Suppressor macrophage treated with lipopolysaccharide for 4 hours (primary cell): Measurements from ENCODE around the gene WDR19.

ENCODE experiments used
- DNase-seq: peaks from one replicate; pipeline ENCODE4 v3.0.0-alpha.2; 2020

The WDR19 gene

DNA sequence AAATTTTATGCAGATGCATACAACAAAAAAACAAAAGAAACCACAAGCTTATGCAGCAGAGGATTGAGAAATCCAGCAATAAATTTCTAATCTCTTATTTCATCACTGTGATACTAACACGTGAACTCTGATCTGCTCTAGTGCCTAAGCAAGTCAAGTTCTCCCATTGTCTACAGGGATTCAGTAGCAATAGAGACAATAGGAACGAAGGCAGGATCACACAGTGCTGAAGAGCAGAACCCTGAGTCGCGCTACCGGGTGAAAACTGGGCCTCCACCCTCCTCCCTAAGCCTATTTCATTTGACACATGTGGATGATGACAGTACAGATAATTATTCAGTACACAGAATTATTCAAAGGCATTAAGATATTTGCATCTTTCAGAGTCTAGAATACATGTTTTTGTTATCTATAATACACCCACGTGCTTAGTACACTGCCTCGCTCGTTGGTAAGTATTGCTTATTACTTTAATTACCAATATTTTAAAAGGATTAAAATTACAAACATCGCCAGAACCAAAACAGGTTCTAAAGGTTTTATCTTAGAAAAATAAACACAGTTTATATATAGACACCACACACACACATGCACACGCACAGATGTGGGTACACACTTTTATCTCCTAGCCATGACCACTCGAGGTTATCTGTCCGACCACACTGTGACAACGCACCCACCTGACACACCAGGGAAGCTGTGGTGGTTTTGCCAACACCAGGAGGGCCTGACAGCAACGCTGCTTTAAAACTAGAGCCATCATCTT is 123.8 kb downstream of the WDR19 start:
- DNase-seq, result no peak

DNA sequence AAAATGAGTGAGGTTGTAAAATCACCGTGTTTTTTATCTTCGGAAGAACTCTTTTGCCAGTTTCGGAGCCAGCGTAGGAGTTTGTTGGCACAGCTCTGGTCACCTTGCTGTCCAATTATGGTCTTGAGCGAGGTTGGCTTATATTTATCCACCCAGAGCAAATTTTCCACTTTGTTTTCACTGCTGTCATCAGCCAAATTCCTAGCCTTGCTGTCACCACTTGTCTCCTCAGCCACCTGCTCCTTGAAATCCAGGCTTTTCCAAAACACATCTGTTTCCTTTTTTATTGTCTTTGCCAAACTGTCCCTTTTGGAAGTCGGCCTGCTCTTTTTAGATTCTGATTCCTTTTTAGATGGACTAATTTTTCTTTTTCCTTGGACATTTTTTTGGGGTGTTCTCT is 126.3 kb downstream of the WDR19 start:
- no peak for DNase-seq

DNA sequence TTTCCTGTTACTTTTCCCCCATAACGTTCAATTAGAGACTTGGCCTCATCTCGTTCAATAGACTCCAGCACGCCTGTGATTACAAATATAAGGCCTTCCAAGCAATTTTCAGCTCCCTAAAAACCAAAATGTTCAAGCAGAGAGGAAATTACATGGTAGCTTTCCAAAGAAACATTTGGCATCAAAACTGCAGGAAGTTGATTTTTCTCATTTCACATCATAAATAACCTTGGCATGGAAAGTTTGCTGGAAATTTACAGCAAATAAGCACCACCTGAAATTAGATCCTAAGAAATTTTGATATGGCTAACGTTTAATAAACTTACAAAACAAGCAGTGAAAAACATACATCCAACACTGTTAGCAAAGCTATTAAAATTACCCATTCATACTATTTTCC is 130.5 kb downstream of the WDR19 start:
- no peak for DNase-seq

DNA sequence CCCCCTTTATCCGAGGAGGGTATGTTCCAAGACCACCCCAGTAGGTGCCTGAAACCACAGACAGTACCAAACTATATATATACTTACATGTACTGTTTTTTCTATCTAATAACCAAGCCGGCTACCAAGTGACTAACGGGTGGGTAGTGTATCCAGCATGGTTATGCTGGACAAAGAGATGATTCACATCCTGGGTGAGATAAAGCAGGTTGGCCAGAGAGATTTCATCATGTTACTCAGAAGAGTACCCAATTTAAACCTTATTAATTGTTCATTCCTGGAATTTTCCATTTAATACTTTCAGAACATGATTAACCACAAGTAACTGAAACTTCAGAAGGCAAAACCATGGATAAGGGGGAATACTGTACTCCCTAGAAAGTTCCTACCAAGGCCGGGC is 137.3 kb downstream of the WDR19 start:
- no peak for DNase-seq

DNA sequence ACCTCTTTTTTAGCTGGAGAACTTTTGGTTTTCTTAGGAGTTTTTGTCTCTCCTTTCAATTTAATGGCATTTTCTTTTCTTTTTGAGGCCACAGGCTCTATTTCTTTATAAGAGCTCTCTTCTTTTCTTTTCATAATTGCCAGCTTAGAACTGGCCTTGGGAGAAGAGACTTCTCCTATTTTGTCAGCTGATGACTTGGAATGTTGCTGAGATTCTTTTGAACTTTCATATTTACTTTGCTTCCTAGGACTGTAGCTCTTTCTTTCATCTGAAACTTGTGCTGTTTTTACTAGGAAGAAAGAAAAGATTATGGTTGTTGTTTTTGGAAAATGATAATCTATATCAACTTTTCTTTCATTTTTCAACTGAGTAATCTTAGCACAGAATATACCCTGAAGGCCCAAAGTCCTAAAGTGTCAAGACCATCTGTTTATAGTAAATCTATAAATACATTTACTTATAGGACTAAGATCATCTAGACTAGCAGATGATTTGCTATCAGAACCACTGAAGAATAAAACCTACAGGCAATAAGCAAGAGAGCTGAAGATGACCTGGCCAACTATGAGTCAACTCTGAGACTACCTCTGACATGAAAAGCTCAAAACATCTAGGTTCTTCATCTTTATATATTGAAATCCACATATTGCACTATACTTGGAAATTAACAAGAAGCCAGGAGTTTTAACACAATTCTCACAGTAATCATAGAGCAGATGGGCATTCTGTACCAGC is 138.2 kb downstream of the WDR19 start:
- DNase-seq, result no peak

DNA sequence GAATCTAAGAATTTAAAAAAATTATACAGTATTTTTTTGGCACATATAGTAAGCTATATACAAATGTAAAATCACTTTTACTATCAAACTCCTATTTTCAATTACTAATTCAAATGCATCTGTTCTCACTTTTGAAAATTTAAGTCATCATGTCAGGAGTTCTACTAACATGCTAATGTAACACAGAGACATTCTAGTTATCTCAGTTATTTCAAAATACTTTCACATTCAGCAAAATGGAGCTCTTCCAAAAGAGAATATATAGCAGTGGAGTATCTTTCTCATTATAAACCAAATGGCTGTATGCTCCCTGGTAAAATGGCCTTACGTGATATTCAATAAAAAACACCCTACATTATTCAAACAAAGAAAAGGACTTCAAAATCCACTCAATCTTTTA is 141.5 kb downstream of the WDR19 start:
- DNase-seq, result no peak

DNA sequence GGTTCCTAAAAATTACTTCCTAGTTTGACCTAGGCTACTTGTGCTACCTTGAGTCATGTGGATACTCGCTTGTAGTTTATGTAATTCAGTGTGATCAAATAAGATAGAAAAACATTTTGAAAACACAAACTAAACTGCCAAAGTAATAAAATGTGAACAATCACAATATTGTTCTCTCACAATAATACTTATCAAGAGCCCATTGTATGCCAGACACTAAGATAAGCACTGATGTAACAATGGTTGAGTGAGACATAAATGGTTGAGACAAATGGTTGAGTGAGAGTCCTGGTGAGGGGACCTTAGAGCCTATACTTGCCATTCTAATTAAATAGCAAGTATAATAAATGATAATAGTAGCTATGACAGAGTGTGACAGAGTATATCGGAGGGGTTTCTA is 142.1 kb downstream of the WDR19 start:
- DNase-seq, result no peak

DNA sequence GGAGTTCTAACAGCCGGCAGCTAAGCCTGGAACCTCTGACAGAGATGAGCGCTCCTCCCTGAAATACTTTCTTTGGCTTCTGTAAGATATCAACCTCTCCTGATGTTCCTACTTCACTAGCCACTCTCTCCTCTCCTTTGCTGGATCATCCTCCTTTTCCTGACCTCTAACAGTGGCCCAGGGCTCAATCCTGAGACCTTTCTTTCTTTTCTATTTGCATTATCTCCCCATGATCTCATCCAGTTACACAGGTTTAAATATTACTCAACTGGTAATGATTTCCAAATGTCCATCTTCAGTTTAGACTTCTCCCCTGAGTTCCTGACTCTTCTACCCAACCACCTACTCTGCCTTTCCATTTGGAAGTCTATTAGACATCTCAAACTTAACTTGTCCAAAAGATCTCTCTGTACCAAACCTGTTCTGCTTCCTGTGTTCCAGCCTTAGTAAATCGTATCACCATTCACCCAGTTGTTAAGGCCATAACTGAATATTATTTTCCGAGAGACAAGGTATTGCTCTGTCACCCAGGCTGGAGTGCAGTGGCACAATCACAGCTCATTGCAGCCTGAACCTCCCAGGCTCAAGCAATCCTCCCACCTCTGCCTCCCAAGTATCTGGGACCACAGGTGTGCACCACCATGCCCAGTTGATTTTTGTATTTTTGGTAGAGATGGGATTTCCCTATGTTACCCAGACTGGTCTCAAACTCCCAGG is 142.7 kb downstream of the WDR19 start:
- no peak for DNase-seq

DNA sequence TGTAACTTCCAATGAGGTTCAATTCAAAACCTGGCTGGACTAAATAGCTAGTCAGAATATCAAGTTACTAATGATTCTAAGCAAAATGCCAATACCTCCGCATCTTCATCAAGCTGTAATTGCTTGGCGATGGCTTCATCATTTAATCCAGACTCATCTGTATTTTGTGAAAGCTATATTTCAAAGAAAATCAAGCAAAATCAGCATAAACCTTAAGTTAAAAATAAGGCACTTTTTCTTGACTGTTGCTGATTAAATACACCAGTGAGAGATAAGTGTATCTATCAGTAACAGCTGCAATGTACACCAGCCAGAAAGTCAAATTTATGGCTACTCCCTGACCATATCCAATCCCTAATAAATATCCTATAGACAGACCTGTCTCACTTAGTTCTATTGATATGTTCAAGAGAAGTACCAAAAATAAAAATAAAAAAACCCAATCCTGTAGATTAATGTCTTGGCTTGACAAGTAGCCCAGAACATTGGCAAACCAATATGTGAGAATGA is 144.2 kb downstream of the WDR19 start:
- DNase-seq, result no peak

DNA sequence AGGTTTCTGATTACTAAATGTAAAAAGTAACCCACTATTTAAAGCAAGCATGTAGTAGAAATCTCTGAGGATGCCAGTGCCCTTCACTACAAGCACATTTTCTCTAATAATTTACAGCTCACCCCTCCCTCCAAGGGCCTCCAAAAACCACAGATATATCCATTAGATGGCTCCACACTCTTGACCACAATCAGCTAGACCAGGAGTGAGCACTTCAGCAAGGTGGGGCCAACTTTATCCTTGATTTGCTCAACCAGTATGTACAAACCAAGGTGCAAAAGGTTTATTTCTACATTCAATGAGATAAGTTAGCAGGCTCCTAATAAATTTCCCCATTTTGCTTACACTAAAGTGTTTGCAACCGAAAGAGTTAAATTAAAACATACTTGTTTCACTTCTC is 148.0 kb downstream of the WDR19 start:
- no peak for DNase-seq

DNA sequence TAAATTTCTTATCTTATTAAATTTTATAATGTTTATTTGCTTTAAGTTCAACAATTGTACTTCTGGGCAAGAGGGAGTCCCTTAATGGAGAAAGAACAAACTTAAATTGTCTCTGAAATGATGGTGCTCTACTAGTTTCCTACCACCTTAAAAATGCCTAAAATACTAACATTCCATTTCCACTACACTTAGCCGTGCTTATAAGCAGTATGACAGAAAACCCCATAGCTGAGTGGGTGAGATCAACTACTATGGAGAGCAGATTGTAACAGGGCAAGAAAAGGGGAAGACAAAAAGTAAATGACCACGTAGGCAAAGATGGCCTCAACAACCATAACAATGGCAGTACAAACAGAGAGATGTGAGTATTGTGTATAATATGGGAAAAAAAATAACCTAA is 148.9 kb downstream of the WDR19 start:
- DNase-seq, result peak; percentile 12
